Peyer's patch (tissue), 4 donors: Measurements from ENCODE around the gene EFHC1.
"Not testable (repeated sequence)": the region's sequence is repeated elsewhere in the genome, so short reads cannot be mapped to it uniquely, and the experiment has no call there.

Experiments used
- CTCF ChIP-seq, 6 experiments: fragments of 450-650 bp in 4 of 6; fragments of 200-600 bp in 2 of 6; sonication (generic) in 1 of 6; IDR thresholded peaks; one replicate each; pipeline ENCODE4 v1.5.1; 2017 to 2019; ENCODE audit warnings: antibody characterized with exemption in 6 of 6, mild to moderate bottlenecking in 3 of 6, moderate library complexity in 1 of 6
- POLR2A ChIP-seq, 2 donors: fragments of 450-650 bp; IDR thresholded peaks; one replicate each; pipeline ENCODE4 v1.5.1; 2017; ENCODE audit warnings: antibody characterized with exemption in 2 of 2, mild to moderate bottlenecking in 2 of 2, moderate library complexity in 2 of 2

DNA sequence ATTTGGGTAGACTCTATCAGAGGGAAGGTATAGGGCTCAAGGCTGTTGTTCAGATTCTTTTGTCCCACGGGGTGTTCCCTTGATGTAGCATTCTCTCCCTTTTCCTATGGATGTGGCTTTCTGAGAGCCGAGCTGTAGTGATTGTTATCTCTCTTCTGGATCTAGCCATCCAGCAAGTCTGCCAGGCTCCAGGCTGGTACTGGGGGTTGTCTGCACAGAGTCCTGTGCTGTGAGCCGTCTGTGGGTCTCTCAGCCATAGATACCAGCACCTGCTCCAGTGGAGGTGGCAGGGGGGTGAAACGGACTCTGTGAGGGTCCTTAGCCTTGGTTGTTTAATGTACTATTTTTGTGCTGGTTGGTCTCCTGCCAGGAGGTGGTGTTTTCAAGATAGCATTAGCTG lies 13.2 kb downstream of the EFHC1 start:
- TF ChIP-seq CTCF, POLR2A (IDR thresholded peaks at IDR 0.05): not testable (repeated sequence)
